Spinal cord (tissue), 10 donors: ENCODE measurements around the gene FLG2. TPM values are rescaled to one million over a fixed set of nuclear protein-coding genes. Genes with fewer than 3 reads are reported as not detected.
A peak's percentile ranks its signal among the peaks of the same experiment; 100 is the strongest.

Source experiments
- DNase-seq, 6 donors: peaks; one replicate each; pipeline versions ENCODE4 v3.0.0 to v3.0.0-alpha.2; 2013 to 2015; ENCODE audit warnings: low spot score in 6 of 6, low read depth in 4 of 6
- H3K27ac ChIP-seq: one replicate; pipeline ENCODE4 v1.5.1; 2013; ENCODE audit warnings: low read depth, low read length, control low read depth
- H3K27me3 ChIP-seq: one replicate; pipeline ENCODE4 v1.6.1; 2013; ENCODE audit warnings: low read length; ENCODE audit not compliant: control insufficient read depth, insufficient read depth
- H3K36me3 ChIP-seq: one replicate; pipeline ENCODE4 v1.6.1; 2013; ENCODE audit warnings: low read length; ENCODE audit not compliant: control insufficient read depth, insufficient read depth
- H3K4me1 ChIP-seq: one replicate; pipeline ENCODE4 v1.6.1; 2013; ENCODE audit warnings: low read length; ENCODE audit not compliant: control insufficient read depth, insufficient read depth
- H3K4me3 ChIP-seq: one replicate; pipeline ENCODE4 v1.5.1; 2013; ENCODE audit warnings: low read depth, low read length, control low read depth
- H3K9me3 ChIP-seq: one replicate; pipeline ENCODE4 v1.6.1; 2013; ENCODE audit warnings: low read length; ENCODE audit not compliant: control insufficient read depth, insufficient read depth
- WGBS: methylation state at CpG from one replicate; pipeline ENCODE4 v1.1.5; 2013; ENCODE audit warnings: missing lambda C conversion rate; ENCODE audit not compliant: insufficient coverage; 5-methylcytosine and 5-hydroxymethylcytosine counted together
- polyA plus RNA-seq, 2 donors: library from polyadenylated mRNA; unstranded; fragments of 120-200 nt; gene quantifications; one replicate each; pipeline ENCODE4 v1.2.1, GENCODE V29; 2013; ENCODE audit not compliant: insufficient read length in 2 of 2
- total RNA-seq, 2 donors: library from RNA; depleted of rRNA in 1 of 2; stranded (reverse); fragments of 120-200 nt in 1 of 2; fragments of >200 nt in 1 of 2; gene quantifications; one replicate each; pipeline versions ENCODE4 v1.2.3 to v1.2.4, GENCODE V29; 2013 to 2014
- donor health status: healthy.

Gene FLG2
- total and polyA plus RNA-seq, 4 donors = 0.03 to 0.11 TPM; not detected in 2

DNA sequence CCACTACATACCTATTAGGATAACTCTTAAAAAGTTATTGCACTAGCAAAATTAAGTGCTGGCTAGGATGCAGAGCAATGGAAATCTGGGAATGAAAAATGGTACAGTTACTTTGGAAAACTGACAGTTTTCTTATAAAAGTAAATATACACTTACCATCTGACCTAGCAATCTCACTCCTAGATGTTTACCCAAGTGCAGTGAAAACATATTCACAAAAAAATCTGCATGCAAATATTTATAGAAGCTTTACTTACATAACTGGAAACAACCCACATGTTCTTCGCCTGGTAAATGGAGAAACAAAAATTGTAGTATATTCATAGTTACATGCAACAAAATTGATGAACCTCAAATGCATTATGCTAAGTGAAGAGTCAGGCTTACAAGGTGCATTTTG, 12.9 kb upstream of the FLG2 start:
- Histone ChIP-seq H3K4me3 (no peak overlapping the region), H3K36me3 (no peaks in the 10 kb centered on the region), H3K4me1 (no peaks in the 10 kb centered on the region), H3K27ac (no peak overlapping the region), H3K27me3 (no peaks in the 10 kb centered on the region), H3K9me3 (peaks cover 4% of the 10 kb centered on the region)
- WGBS = no CpG with 5 or more reads among the region's 1 CpG
- no peak for DNase-seq

- no peak overlapping the region for H3K27ac ChIP-seq
- no CpG with 5 or more reads among the region's 1 CpG for WGBS
These were observed 7.6 kb upstream of the FLG2 start for GRCh38 chr1:152367436-152367835.

DNA sequence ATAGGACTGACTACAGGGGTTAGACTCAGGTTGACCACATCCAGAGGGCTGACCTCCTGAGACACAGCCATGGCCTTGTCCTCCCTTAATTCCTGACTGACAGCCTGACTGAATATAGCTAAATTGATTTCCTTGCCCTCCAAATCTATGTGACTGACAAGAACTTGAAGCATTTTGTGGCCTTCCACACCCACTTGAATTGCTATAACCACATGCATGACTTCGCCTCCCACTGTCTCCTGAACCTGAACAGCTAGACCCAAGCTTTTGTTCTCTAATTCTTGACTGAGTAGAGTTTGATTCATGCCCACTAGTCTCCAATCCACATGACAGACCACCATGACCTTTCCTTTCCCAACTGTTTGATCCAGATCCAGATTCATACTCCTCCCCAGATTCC, 3.1 kb downstream of the FLG2 start:
- DNase-seq = no peak
- Histone ChIP-seq H3K27me3 (no peaks in the 10 kb centered on the region), H3K4me1 (no peaks in the 10 kb centered on the region), H3K27ac (no peak overlapping the region), H3K9me3 (no peaks in the 10 kb centered on the region), H3K36me3 (no peaks in the 10 kb centered on the region), H3K4me3 (no peak overlapping the region)
- 20% methylated on average over 1 of the region's 1 CpG for WGBS

More at GRCh38 chr1:152367436-152367835, 7.6 kb upstream of the FLG2 start:
- no peak for DNase-seq
- Histone ChIP-seq H3K36me3 (no peaks in the 10 kb centered on the region), H3K27me3 (no peaks in the 10 kb centered on the region), H3K4me1 (no peaks in the 10 kb centered on the region), H3K4me3 (no peak overlapping the region), H3K9me3 (peaks cover 4% of the 10 kb centered on the region)

DNA sequence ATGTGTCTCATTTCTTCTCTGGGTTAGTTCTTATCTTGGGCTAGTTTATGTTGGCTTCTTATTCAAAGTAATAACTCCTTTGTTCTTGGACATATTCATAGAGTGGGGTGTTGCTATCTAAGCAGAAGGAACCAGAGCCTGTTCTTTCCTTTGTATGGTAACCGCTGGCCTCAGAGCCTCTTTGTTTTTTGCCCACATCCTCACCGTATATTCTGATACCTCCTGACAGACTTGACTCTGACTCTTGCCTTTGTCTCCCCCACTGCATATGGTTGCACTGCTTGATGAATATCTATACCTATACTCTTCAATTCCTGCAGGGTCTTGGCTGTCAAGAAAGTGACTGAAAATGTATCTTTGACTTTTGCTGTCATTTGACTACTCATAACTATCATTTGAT, 10.2 kb downstream of the FLG2 start:
- H3K27ac ChIP-seq = no peak overlapping the region
- no peaks in the 10 kb centered on the region for H3K27me3 ChIP-seq
- DNase-seq = no peak
- H3K4me1 ChIP-seq = no peaks in the 10 kb centered on the region
- no peaks in the 10 kb centered on the region for H3K9me3 ChIP-seq
- no peak overlapping the region for H3K4me3 ChIP-seq
- WGBS = 93% methylated on average over 2 of the region's 2 CpGs
- no peaks in the 10 kb centered on the region for H3K36me3 ChIP-seq

DNA sequence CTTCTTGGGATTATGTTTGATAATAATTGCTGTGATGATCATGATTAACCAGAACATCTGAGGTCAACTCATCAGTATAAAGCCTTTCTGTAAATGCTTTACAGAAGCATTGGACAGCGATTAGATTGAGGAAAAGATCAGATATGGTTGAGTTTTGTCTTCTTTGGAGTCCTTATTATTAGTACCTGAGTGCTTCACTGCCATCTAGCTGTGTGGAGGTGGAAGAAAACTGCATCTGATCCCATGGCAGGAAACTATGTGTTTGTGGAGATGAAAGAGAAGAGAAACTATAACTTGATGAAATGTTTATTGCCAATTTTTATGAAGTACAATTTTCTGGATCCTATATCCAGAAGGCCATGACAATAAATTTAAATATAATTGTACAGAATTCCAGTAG, 11.4 kb downstream of the FLG2 start:
- H3K36me3 ChIP-seq = no peaks in the 10 kb centered on the region
- H3K4me3 ChIP-seq = no peak overlapping the region
- H3K27me3 ChIP-seq = no peaks in the 10 kb centered on the region
- no peaks in the 10 kb centered on the region for H3K9me3 ChIP-seq
- WGBS = no CpG with 5 or more reads among the region's 1 CpG
- H3K27ac ChIP-seq = no peak overlapping the region
- no peaks in the 10 kb centered on the region for H3K4me1 ChIP-seq
- DNase-seq = no peak

- Histone ChIP-seq H3K27ac (no peak overlapping the region), H3K4me1 (no peaks in the 10 kb centered on the region), H3K36me3 (no peaks in the 10 kb centered on the region), H3K27me3 (no peaks in the 10 kb centered on the region), H3K4me3 (no peak overlapping the region), H3K9me3 (no peaks in the 10 kb centered on the region)
- WGBS = no CpG with 5 or more reads among the region's 8 CpGs
- peak in 4 of 6 donors; percentile 12 to 66 (median 44) for DNase-seq
These were observed 12.6 kb downstream of the FLG2 start for GRCh38 chr1:152347116-152347728.

DNA sequence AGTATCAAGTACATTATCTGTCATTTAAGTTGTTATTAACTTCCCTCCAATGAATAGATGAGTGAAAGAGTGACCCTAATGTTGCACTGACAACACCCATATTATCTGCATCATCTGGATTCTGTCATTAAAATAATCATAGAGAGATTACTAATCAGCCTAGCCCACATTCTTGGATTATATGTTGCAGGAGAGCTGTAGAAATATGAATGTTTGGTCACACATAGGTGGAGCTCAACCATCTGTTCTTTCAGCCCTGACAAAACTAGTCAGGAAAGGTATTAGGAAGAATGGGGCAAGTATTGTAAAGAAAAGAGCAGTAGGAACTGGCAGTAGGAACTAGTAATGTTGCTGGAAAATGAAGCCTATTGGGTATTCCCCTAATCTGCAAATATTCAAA, 15.4 kb downstream of the FLG2 start:
- Histone ChIP-seq H3K4me3 (no peak overlapping the region), H3K27ac (no peak overlapping the region), H3K9me3 (no peaks in the 10 kb centered on the region), H3K27me3 (no peaks in the 10 kb centered on the region), H3K36me3 (no peaks in the 10 kb centered on the region), H3K4me1 (no peaks in the 10 kb centered on the region)
- DNase-seq = no peak

GRCh38 chr1:152343006-152343405, 16.8 kb downstream of the FLG2 start:
- no peaks in the 10 kb centered on the region for H3K36me3 ChIP-seq
- no peak overlapping the region for H3K4me3 ChIP-seq
- no peaks in the 10 kb centered on the region for H3K4me1 ChIP-seq
- no peaks in the 10 kb centered on the region for H3K9me3 ChIP-seq
- H3K27me3 ChIP-seq = no peaks in the 10 kb centered on the region
- H3K27ac ChIP-seq = no peak overlapping the region
- 60% methylated on average over 1 of the region's 3 CpGs for WGBS
- peak in 1 of 6 donors; percentile 17 for DNase-seq

GRCh38 chr1:152335399-152335798, 24.4 kb downstream of the FLG2 start:
- WGBS = no CpG with 5 or more reads among the region's 7 CpGs
- Histone ChIP-seq H3K36me3 (no peaks in the 10 kb centered on the region), H3K4me3 (no peak overlapping the region), H3K27me3 (no peaks in the 10 kb centered on the region), H3K27ac (no peak overlapping the region), H3K4me1 (no peaks in the 10 kb centered on the region), H3K9me3 (no peaks in the 10 kb centered on the region)
- no peak for DNase-seq

GRCh38 chr1:152328801-152329391, 30.9 kb downstream of the FLG2 start:
- no peaks in the 10 kb centered on the region for H3K4me1 ChIP-seq
- no peak for DNase-seq
- no CpG with 5 or more reads among the region's 1 CpG for WGBS
- no peaks in the 10 kb centered on the region for H3K36me3 ChIP-seq
- no peaks in the 10 kb centered on the region for H3K9me3 ChIP-seq
- no peak overlapping the region for H3K4me3 ChIP-seq
- H3K27ac ChIP-seq = no peak overlapping the region
- no peaks in the 10 kb centered on the region for H3K27me3 ChIP-seq
